GM23338 (cell line): ENCODE results near the gene CNTRL. TPM values are rescaled to one million over a fixed set of nuclear protein-coding genes. Genes with fewer than 3 reads are reported as not detected.

ENCODE experiments used
- ATAC-seq: fragments of 200-7000 bp; cut with Tn5 transposase; 3 replicates; pipeline ENCODE4 v1.9.1; 2020
- DNase-seq: peaks from one replicate; pipeline ENCODE4 v3.0.0-alpha.2; 2015; ENCODE audit warnings: low spot score
- H2AFZ ChIP-seq: fragments of 200-600 bp; sonication (generic); 2 replicates; pipeline ENCODE4 v1.8.0; 2016; ENCODE audit warnings: antibody characterized with exemption, mild to moderate bottlenecking, moderate library complexity
- H3F3A ChIP-seq: fragments of 200-600 bp; sonication (generic); replicated peaks from 2 replicates; pipeline ENCODE4 v1.8.0; 2017; ENCODE audit warnings: antibody characterized with exemption, mixed run types, low read depth
- H3K27ac ChIP-seq: fragments of 200-600 bp; sonication (generic); 2 replicates; pipeline ENCODE4 v1.6.1; 2016; ENCODE audit warnings: low read depth
- H3K27me3 ChIP-seq: fragments of 200-600 bp; sonication (generic); 2 replicates; pipeline ENCODE4 v1.8.0; 2016; ENCODE audit warnings: mild to moderate bottlenecking, mixed run types, moderate library complexity; ENCODE audit not compliant: insufficient read depth
- H3K36me3 ChIP-seq: fragments of 200-600 bp; sonication (generic); 2 replicates; pipeline ENCODE4 v1.8.0; 2016; ENCODE audit warnings: mild to moderate bottlenecking; ENCODE audit not compliant: insufficient read depth
- H3K4me1 ChIP-seq: fragments of 200-600 bp; sonication (generic); 2 replicates; pipeline ENCODE4 v1.8.0; 2016; ENCODE audit warnings: mild to moderate bottlenecking, moderate library complexity; ENCODE audit not compliant: insufficient read depth
- H3K4me2 ChIP-seq: fragments of 200-600 bp; sonication (generic); 2 replicates; pipeline ENCODE4 v1.7.1; 2017; ENCODE audit warnings: mixed run types
- H3K4me3 ChIP-seq: fragments of 200-600 bp; sonication (generic); 2 replicates; pipeline ENCODE4 v1.6.1; 2016; ENCODE audit warnings: mixed run types
- H3K79me2 ChIP-seq: fragments of 200-600 bp; sonication (generic); replicated peaks from 2 replicates; pipeline ENCODE4 v1.8.0; 2017; ENCODE audit warnings: mild to moderate bottlenecking; ENCODE audit not compliant: insufficient read depth
- H3K9me2 ChIP-seq: fragments of 200-600 bp; sonication (generic); 2 replicates; pipeline ENCODE4 v1.8.0; 2017; ENCODE audit not compliant: insufficient read depth
- H4K20me1 ChIP-seq: fragments of 200-600 bp; sonication (generic); replicated peaks from 2 replicates; pipeline ENCODE4 v1.8.0; 2017; ENCODE audit warnings: mild to moderate bottlenecking; ENCODE audit not compliant: insufficient read depth
- H3K27ac Mint-ChIP-seq: 2 replicates; pipeline ENCODE4 v1.8.0; 2020; ENCODE audit warnings: inconsistent platforms, mild to moderate bottlenecking, moderate library complexity, mixed read lengths
- H3K27me3 Mint-ChIP-seq: 3 replicates; pipeline ENCODE4 v1.8.0; 2022; ENCODE audit warnings: low read depth, mild to moderate bottlenecking, moderate library complexity, mixed read lengths, inconsistent platforms; ENCODE audit not compliant: insufficient read depth, poor library complexity
- H3K36me3 Mint-ChIP-seq: 3 replicates; pipeline ENCODE4 v1.8.0; 2021; ENCODE audit warnings: low read depth, mild to moderate bottlenecking, inconsistent platforms, moderate library complexity, mixed read lengths
- H3K4me1 Mint-ChIP-seq: 3 replicates; pipeline ENCODE4 v1.8.0; 2020; ENCODE audit warnings: mild to moderate bottlenecking, inconsistent platforms, mixed read lengths
- H3K4me3 Mint-ChIP-seq: 3 replicates; pipeline ENCODE4 v1.8.0; 2021; ENCODE audit warnings: moderate library complexity, mild to moderate bottlenecking, inconsistent platforms, mixed read lengths
- H3K9me3 Mint-ChIP-seq: 3 replicates; pipeline ENCODE4 v1.8.0; 2020; ENCODE audit warnings: moderate library complexity, mild to moderate bottlenecking, inconsistent platforms, mixed read lengths
- CREB1 ChIP-seq: fragments of 250-450 bp; sonication (Bioruptor Pico); IDR thresholded peaks from 2 replicates; pipeline ENCODE4 v1.5.0; 2020; ENCODE audit warnings: low read depth, mild to moderate bottlenecking, moderate library complexity
- CTCF ChIP-seq, 2 experiments: fragments of 200-600 bp in 1 of 2; sonication (generic) in 1 of 2; conservative IDR thresholded peaks; 2 replicates each; pipeline versions ENCODE4 v1.5.1 to v1.6.1; 2016 to 2017; ENCODE audit warnings: antibody characterized with exemption in 2 of 2, low read depth in 2 of 2, mild to moderate bottlenecking in 2 of 2, moderate library complexity in 1 of 2
- ETS1 ChIP-seq: IDR thresholded peaks from 2 replicates; pipeline ENCODE4 v1.6.1; 2016; ENCODE audit warnings: antibody characterized with exemption
- EZH2 ChIP-seq: fragments of 200-600 bp; sonication (generic); IDR thresholded peaks from one replicate; pipeline ENCODE4 v1.8.0; 2017; ENCODE audit warnings: antibody characterized with exemption, mild to moderate bottlenecking, low read depth; ENCODE audit not compliant: unreplicated experiment
- EZH2phosphoT487 ChIP-seq: fragments of 200-600 bp; sonication (generic); IDR thresholded peaks from one replicate; pipeline ENCODE4 v1.8.1; 2018; ENCODE audit warnings: antibody characterized with exemption; ENCODE audit not compliant: unreplicated experiment
- JUNB ChIP-seq: IDR thresholded peaks from one replicate; pipeline ENCODE4 v1.6.1; 2016; ENCODE audit warnings: antibody characterized with exemption; ENCODE audit not compliant: unreplicated experiment
- NANOG ChIP-seq: IDR thresholded peaks from 2 replicates; pipeline ENCODE4 v1.6.1; 2016; ENCODE audit warnings: antibody characterized with exemption, borderline replicate concordance
- POLR2AphosphoS5 ChIP-seq: IDR thresholded peaks from 2 replicates; pipeline ENCODE4 v1.6.1; 2016; ENCODE audit warnings: antibody characterized with exemption, low read depth
- REST ChIP-seq: IDR thresholded peaks from one replicate; pipeline ENCODE4 v1.6.1; 2018; ENCODE audit warnings: antibody characterized with exemption; ENCODE audit not compliant: unreplicated experiment
- STAT1 ChIP-seq: IDR thresholded peaks from one replicate; pipeline ENCODE4 v1.6.1; 2016; ENCODE audit warnings: antibody characterized with exemption; ENCODE audit not compliant: unreplicated experiment
- ZNF114 ChIP-seq: fragments of 250-450 bp; sonication (Bioruptor Pico); IDR thresholded peaks from 2 replicates; pipeline ENCODE4 v1.5.0; 2020; ENCODE audit warnings: mild to moderate bottlenecking, moderate library complexity
- ZNF331 ChIP-seq: fragments of 250-450 bp; sonication (Bioruptor Pico); IDR thresholded peaks from 2 replicates; pipeline ENCODE4 v1.5.0; 2020; ENCODE audit warnings: low read depth, mild to moderate bottlenecking, moderate library complexity
- polyA plus RNA-seq: library from polyadenylated mRNA; unstranded; fragments of >200 nt; fragmentation: Nextera tagmentation; extraction: Ambion mirVana; gene quantifications from 2 replicates; pipeline ENCODE4 v1.2.1, GENCODE V29; 2016
- total RNA-seq: library from RNA; depleted of rRNA; stranded (reverse); fragments of >200 nt; shearing (Covaris generic); gene quantifications from 2 replicates; pipeline ENCODE4 v1.2.3, GENCODE V29; 2014
- TF ChIP-seq, protein P1 (sequence below): fragments of 250-450 bp; sonication (Bioruptor Pico); IDR thresholded peaks from 2 replicates; pipeline ENCODE4 v1.5.0; 2020; ENCODE audit warnings: mild to moderate bottlenecking, moderate library complexity

CNTRL gene
- total and polyA plus RNA-seq, 2 experiments from 2014 or later, result 9.2 to 11.7 TPM

GRCh38 chr9:121048618-121049017 lies 26.1 kb upstream of the CNTRL start:
- Histone ChIP-seq H3K36me3 (no peaks in the 10 kb centered on the region), H3K9me2 (no peaks in the 10 kb centered on the region), H3K4me2 (no peak overlapping the region), H3F3A (no peaks in the 10 kb centered on the region), H3K4me1 (no peaks in the 10 kb centered on the region; the same call in 1 of the 2 replicates), H3K27me3 (no peaks in the 10 kb centered on the region), H3K79me2 (no peaks in the 10 kb centered on the region), H3K4me3 (no peak overlapping the region), H4K20me1 (no peaks in the 10 kb centered on the region), H3K27ac (no peak overlapping the region), H2AFZ (no peak overlapping the region)
- Mint-ChIP-seq H3K27me3 (no peaks in the 10 kb centered on the region), H3K36me3 (no peaks in the 10 kb centered on the region), H3K4me3 (no peak overlapping the region), H3K4me1 (peaks cover 12% of the 10 kb centered on the region; the same call in 2 of the 3 replicates), H3K9me3 (no peaks in the 10 kb centered on the region), H3K27ac (no peak overlapping the region)
- ATAC-seq (no peak), DNase-seq (peak; percentile 32)
- TF ChIP-seq EZH2 (no peak), JUNB (no peak), POLR2AphosphoS5 (no peak), CTCF (conservative IDR thresholded peaks at IDR 0.05; ENCODE audit: low read depth in 2 of 2) (no peak), NANOG (no peak), STAT1 (no peak), EZH2phosphoT487 (no peak), ZNF331 (no peak), REST (no peak), ZNF114 (CRISPR knock-in tag) (no peak), CREB1 (CRISPR knock-in tag) (no peak), ETS1 (no peak)
- TF ChIP-seq, protein P1, sequence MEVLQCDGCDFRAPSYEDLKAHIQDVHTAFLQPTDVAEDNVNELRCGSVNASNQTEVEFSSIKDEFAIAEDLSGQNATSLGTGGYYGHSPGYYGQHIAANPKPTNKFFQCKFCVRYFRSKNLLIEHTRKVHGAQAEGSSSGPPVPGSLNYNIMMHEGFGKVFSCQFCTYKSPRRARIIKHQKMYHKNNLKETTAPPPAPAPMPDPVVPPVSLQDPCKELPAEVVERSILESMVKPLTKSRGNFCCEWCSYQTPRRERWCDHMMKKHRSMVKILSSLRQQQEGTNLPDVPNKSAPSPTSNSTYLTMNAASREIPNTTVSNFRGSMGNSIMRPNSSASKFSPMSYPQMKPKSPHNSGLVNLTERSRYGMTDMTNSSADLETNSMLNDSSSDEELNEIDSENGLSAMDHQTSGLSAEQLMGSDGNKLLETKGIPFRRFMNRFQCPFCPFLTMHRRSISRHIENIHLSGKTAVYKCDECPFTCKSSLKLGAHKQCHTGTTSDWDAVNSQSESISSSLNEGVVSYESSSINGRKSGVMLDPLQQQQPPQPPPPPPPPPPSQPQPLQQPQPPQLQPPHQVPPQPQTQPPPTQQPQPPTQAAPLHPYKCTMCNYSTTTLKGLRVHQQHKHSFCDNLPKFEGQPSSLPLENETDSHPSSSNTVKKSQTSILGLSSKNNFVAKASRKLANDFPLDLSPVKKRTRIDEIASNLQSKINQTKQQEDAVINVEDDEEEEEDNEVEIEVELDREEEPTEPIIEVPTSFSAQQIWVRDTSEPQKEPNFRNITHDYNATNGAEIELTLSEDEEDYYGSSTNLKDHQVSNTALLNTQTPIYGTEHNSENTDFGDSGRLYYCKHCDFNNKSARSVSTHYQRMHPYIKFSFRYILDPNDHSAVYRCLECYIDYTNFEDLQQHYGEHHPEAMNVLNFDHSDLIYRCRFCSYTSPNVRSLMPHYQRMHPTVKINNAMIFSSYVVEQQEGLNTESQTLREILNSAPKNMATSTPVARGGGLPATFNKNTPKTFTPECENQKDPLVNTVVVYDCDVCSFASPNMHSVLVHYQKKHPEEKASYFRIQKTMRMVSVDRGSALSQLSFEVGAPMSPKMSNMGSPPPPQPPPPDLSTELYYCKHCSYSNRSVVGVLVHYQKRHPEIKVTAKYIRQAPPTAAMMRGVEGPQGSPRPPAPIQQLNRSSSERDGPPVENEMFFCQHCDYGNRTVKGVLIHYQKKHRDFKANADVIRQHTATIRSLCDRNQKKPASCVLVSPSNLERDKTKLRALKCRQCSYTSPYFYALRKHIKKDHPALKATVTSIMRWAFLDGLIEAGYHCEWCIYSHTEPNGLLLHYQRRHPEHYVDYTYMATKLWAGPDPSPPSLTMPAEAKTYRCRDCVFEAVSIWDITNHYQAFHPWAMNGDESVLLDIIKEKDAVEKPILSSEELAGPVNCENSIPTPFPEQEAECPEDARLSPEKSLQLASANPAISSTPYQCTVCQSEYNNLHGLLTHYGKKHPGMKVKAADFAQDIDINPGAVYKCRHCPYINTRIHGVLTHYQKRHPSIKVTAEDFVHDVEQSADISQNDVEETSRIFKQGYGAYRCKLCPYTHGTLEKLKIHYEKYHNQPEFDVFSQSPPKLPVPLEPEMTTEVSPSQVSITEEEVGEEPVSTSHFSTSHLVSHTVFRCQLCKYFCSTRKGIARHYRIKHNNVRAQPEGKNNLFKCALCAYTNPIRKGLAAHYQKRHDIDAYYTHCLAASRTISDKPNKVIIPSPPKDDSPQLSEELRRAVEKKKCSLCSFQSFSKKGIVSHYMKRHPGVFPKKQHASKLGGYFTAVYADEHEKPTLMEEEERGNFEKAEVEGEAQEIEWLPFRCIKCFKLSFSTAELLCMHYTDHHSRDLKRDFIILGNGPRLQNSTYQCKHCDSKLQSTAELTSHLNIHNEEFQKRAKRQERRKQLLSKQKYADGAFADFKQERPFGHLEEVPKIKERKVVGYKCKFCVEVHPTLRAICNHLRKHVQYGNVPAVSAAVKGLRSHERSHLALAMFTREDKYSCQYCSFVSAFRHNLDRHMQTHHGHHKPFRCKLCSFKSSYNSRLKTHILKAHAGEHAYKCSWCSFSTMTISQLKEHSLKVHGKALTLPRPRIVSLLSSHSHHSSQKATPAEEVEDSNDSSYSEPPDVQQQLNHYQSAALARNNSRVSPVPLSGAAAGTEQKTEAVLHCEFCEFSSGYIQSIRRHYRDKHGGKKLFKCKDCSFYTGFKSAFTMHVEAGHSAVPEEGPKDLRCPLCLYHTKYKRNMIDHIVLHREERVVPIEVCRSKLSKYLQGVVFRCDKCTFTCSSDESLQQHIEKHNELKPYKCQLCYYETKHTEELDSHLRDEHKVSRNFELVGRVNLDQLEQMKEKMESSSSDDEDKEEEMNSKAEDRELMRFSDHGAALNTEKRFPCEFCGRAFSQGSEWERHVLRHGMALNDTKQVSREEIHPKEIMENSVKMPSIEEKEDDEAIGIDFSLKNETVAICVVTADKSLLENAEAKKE (CRISPR knock-in tag), result no peak
